ENCODE data around the gene ZNF516. TPM values are rescaled to one million over a fixed set of nuclear protein-coding genes. Genes with fewer than 3 reads are reported as not detected.

ZNF516 gene
- total and polyA plus RNA-seq, 10 of the 15 experiments (the other 5 are each of a cell fraction or from before 2014, with no cell fraction given): 2.0 to 32.0 (median 8.3) TPM

- DNase-seq (ENCODE audit: low read depth, low spot score): no peak
- in situ Hi-C loops (cut with MboI): no loop called here
These were observed 110.0 kb downstream of the ZNF516 start for GRCh38 chr18:76384861-76385680.

More at GRCh38 chr18:76384861-76385680, 110.0 kb downstream of the ZNF516 start:
- no peak overlapping the region for H2AFZ ChIP-seq (ENCODE audit: control insufficient read depth, low read depth, low read length)
- H3K4me1 ChIP-seq (ENCODE audit: control insufficient read depth, insufficient read depth, low read length): peaks cover 19% of the 10 kb centered on the region
- ChIA-PET RAD21 (ENCODE audit: unreplicated experiment) (no interaction called here), SMC1A (ENCODE audit: uncharacterized antibody, unreplicated experiment) (no interaction called here), CTCF (interaction anchor here (0.6 kb wide), 1 partner anchor 334 kb away, joined by 4 read pairs; no protein-coding TSS in a partner anchor), POLR2A (no interaction called here)
- H3K4me3 ChIP-seq: no peak overlapping the region
- intact Hi-C loops (cut with micrococcal nuclease; ENCODE audit: unreplicated experiment): no loop called here
- no peaks in the 10 kb centered on the region for H3K27me3 ChIP-seq (replicated peaks in 1 of 2; ENCODE audit: control insufficient read depth in 2 of 2, insufficient read depth in 2 of 2, low read length in 1 of 2)
- no TSS peak for BruUV-seq (replicated peaks)
- FAIRE-seq: no peak
- H3K9me3 ChIP-seq (replicated peaks; ENCODE audit: control insufficient read depth, insufficient read depth, low read length): no peaks in the 10 kb centered on the region; the same call in 2 of the 3 replicates
- H4K20me1 ChIP-seq (ENCODE audit: control insufficient read depth, insufficient read depth): peaks cover 5% of the 10 kb centered on the region
- WGBS (ENCODE audit: insufficient coverage, insufficient replicate concordance, low lambda C conversion rate, missing lambda C conversion rate): 93% methylated on average over 32 of the region's 35 CpGs
- no peak overlapping the region for H3K27ac ChIP-seq (ENCODE audit: control insufficient read depth, insufficient read depth)
- peaks cover 19% of the 10 kb centered on the region for H3K79me2 ChIP-seq (ENCODE audit: control insufficient read depth, insufficient read depth, low read length)
- no peak overlapping the region for H3K9ac ChIP-seq (ENCODE audit: control insufficient read depth, insufficient read depth, low read length)
- H3K36me3 ChIP-seq (ENCODE audit: control insufficient read depth in 2 of 2, insufficient read depth in 2 of 2, low read length in 1 of 2): peaks cover 0 to 2% of the 10 kb centered on the region in 2 experiments
- ATAC-seq: no peak
- TF ChIP-seq JUNB (IDR thresholded peaks at IDR 0.05) (no peak), BACH1 (IDR thresholded peaks at IDR 0.05; ENCODE audit: borderline replicate concordance) (no peak), TAF1 (IDR thresholded peaks at IDR 0.05; ENCODE audit: borderline replicate concordance, low read depth, low read length) (no peak), ASH2L (IDR thresholded peaks at IDR 0.05; ENCODE audit: borderline replicate concordance, low read depth) (no peak), SUZ12 (IDR thresholded peaks at IDR 0.05; ENCODE audit: unreplicated experiment) (no peak)
- TF ChIP-seq, protein P1, sequence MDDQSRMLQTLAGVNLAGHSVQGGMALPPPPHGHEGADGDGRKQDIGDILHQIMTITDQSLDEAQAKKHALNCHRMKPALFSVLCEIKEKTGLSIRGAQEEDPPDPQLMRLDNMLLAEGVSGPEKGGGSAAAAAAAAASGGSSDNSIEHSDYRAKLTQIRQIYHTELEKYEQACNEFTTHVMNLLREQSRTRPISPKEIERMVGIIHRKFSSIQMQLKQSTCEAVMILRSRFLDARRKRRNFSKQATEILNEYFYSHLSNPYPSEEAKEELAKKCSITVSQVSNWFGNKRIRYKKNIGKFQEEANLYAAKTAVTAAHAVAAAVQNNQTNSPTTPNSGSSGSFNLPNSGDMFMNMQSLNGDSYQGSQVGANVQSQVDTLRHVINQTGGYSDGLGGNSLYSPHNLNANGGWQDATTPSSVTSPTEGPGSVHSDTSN (IDR thresholded peaks at IDR 0.05; ENCODE audit: insufficient replicate concordance, low read depth, low read length): no peak
- H3K4me2 ChIP-seq (ENCODE audit: control insufficient read depth, insufficient read depth): no peak overlapping the region

Data from GM12878 (cell line).